Stomach (tissue), 19 donors: ENCODE data around the gene PPP1R14B. TPM values are rescaled to one million over a fixed set of nuclear protein-coding genes. Genes with fewer than 3 reads are reported as not detected.

Experiments
- DNase-seq, 2 donors: peaks; one replicate each; pipeline versions ENCODE4 v3.0.0 to v3.0.0-alpha.2; 2013 to 2019
- H3K27ac ChIP-seq, 5 donors: fragments of 200-600 bp in 4 of 5; sonication (generic) in 4 of 5; one replicate each; pipeline ENCODE4 v1.5.1; 2013 to 2019; ENCODE audit warnings: mild to moderate bottlenecking in 1 of 5, moderate library complexity in 1 of 5
- H3K27me3 ChIP-seq, 3 donors: fragments of 200-600 bp; sonication (generic); one replicate each; pipeline ENCODE4 v1.5.1; 2017 to 2019; ENCODE audit warnings: mixed run types in 1 of 3
- H3K36me3 ChIP-seq, 4 donors: fragments of 200-600 bp; sonication (generic); 1 replicate in 3 of 4; 2 replicates in 1 of 4; pipeline ENCODE4 v1.5.1; 2016 to 2019
- H3K4me1 ChIP-seq, 4 donors: fragments of 200-600 bp; sonication (generic); one replicate each; pipeline ENCODE4 v1.5.1; 2016 to 2019
- H3K4me3 ChIP-seq, 4 donors: fragments of 200-600 bp; sonication (generic) in 3 of 4; one replicate each; pipeline ENCODE4 v1.5.1; 2016 to 2019; ENCODE audit warnings: mild to moderate bottlenecking in 1 of 4
- H3K9me3 ChIP-seq, 4 donors: fragments of 200-600 bp; sonication (generic); one replicate each; pipeline ENCODE4 v1.5.1; 2016 to 2019
- EP300 ChIP-seq: sonication (generic); formaldehyde crosslinking; IDR thresholded peaks from one replicate; pipeline ENCODE4 v1.6.1; 2017; ENCODE audit warnings: antibody characterized with exemption
- POLR2A ChIP-seq, 4 donors: fragments of 450-650 bp; IDR thresholded peaks; one replicate each; pipeline ENCODE4 v1.6.1; 2016; ENCODE audit warnings: antibody characterized with exemption in 4 of 4, control low read depth in 2 of 4, mild to moderate bottlenecking in 1 of 4, moderate library complexity in 1 of 4
- POLR2AphosphoS5 ChIP-seq, 3 donors: sonication (generic); formaldehyde crosslinking; IDR thresholded peaks; one replicate each; pipeline ENCODE4 v1.6.1; 2016; ENCODE audit warnings: antibody characterized with exemption in 3 of 3
- WGBS, 5 donors: extraction: QIAGEN DNeasy Blood & Tissue Kit in 3 of 5; methylation state at CpG; one replicate each; pipeline versions ENCODE4 v1.1.5 to v1.1.7; 2013 to 2018; 5-methylcytosine and 5-hydroxymethylcytosine counted together
- intact Hi-C: fragments of 100-400 bp; cut with DNase I; formaldehyde crosslinking; loops from one replicate; pipeline ENCODE4 v1.15.1; 2023; ENCODE audit warnings: low total_unique reads
- long read RNA-seq, 10 donors: transcript quantifications; one replicate each; lab custom pipeline, GENCODE V29; 2026
- polyA plus RNA-seq, 3 donors: library from polyadenylated mRNA; stranded (reverse); fragments of 200-250 nt; gene quantifications; one replicate each; pipeline ENCODE4 v1.2.3, GENCODE V29; 2013
- total RNA-seq, 5 donors: library from RNA; depleted of rRNA; stranded (reverse); fragments of >200 nt; gene quantifications; one replicate each; pipeline versions ENCODE4 v1.1.0 to v1.2.3, GENCODE V29; 2014 to 2016
- TF ChIP-seq, protein P1 (sequence below), 7 experiments: fragments of 450-650 bp in 4 of 7; fragments of 200-600 bp in 3 of 7; sonication (generic) in 3 of 7; IDR thresholded peaks; one replicate each; pipeline ENCODE4 v1.5.1; 2016 to 2019; ENCODE audit warnings: antibody characterized with exemption in 7 of 7, control low read depth in 2 of 7, mild to moderate bottlenecking in 1 of 7
- donor health status: healthy with polysubstance abuse.
- donor health status: Bipolar disorder and iron deficiency.
- donor health status: healthy.

Gene PPP1R14B, protein sequence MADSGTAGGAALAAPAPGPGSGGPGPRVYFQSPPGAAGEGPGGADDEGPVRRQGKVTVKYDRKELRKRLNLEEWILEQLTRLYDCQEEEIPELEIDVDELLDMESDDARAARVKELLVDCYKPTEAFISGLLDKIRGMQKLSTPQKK
- 100 to 1,000 TPM in 1 of 5 donors, 10 to 100 TPM in 4; 39.3 to 179 (median 65.9) TPM for total RNA-seq
- polyA plus RNA-seq: 100 to 1,000 TPM in 2 of 3 donors, 10 to 100 TPM in 1; 80.6 to 234 (median 190) TPM
- long read RNA-seq, donor 1, transcript PPP1R14B-201 (4 exons, 982 nt): major isoform, 23 of 23 reads
- long read RNA-seq, donor 1, partial matches to known transcripts: 0 of 23 reads
- long read RNA-seq, donor 1, other reads (novel, unspliced or antisense): 0 of 23 reads
- long read RNA-seq, donor 2, transcript PPP1R14B-201 (4 exons, 982 nt): major isoform, 39 of 45 reads
- long read RNA-seq, donor 2, partial matches to known transcripts: 0 of 45 reads
- long read RNA-seq, donor 2, other reads (novel, unspliced or antisense): 6 of 45 reads
- long read RNA-seq, donor 3, transcript PPP1R14B-201 (4 exons, 982 nt): major isoform, 27 of 27 reads
- long read RNA-seq, donor 3, partial matches to known transcripts: 0 of 27 reads
- long read RNA-seq, donor 3, other reads (novel, unspliced or antisense): 0 of 27 reads
- long read RNA-seq, donor 4, partial matches to known transcripts: 0 of 4 reads
- long read RNA-seq, donor 4, other reads (novel, unspliced or antisense): 0 of 4 reads
- long read RNA-seq, donor 5, transcript PPP1R14B-201 (4 exons, 982 nt): major isoform, 76 of 77 reads
- long read RNA-seq, donor 5, partial matches to known transcripts: 0 of 77 reads
- long read RNA-seq, donor 5, other reads (novel, unspliced or antisense): 0 of 77 reads
- long read RNA-seq, donor 6, transcript PPP1R14B-201 (4 exons, 982 nt): major isoform, 121 of 133 reads
- long read RNA-seq, donor 6, partial matches to known transcripts: 0 of 133 reads
- long read RNA-seq, donor 6, other reads (novel, unspliced or antisense): 12 of 133 reads
- long read RNA-seq, donor 7, transcript PPP1R14B-201 (4 exons, 982 nt): major isoform, 90 of 97 reads
- long read RNA-seq, donor 7, partial matches to known transcripts: 0 of 97 reads
- long read RNA-seq, donor 7, other reads (novel, unspliced or antisense): 6 of 97 reads
- long read RNA-seq, donor 8, transcript PPP1R14B-201 (4 exons, 982 nt): major isoform, 63 of 64 reads
- long read RNA-seq, donor 8, partial matches to known transcripts: 0 of 64 reads
- long read RNA-seq, donor 8, other reads (novel, unspliced or antisense): 0 of 64 reads
- long read RNA-seq, donor 9, transcript PPP1R14B-201 (4 exons, 982 nt): major isoform, 44 of 44 reads
- long read RNA-seq, donor 9, partial matches to known transcripts: 0 of 44 reads
- long read RNA-seq, donor 9, other reads (novel, unspliced or antisense): 0 of 44 reads
- long read RNA-seq, donor 10, transcript PPP1R14B-201 (4 exons, 982 nt): major isoform, 21 of 21 reads
- long read RNA-seq, donor 10, partial matches to known transcripts: 0 of 21 reads
- long read RNA-seq, donor 10, other reads (novel, unspliced or antisense): 0 of 21 reads

DNA sequence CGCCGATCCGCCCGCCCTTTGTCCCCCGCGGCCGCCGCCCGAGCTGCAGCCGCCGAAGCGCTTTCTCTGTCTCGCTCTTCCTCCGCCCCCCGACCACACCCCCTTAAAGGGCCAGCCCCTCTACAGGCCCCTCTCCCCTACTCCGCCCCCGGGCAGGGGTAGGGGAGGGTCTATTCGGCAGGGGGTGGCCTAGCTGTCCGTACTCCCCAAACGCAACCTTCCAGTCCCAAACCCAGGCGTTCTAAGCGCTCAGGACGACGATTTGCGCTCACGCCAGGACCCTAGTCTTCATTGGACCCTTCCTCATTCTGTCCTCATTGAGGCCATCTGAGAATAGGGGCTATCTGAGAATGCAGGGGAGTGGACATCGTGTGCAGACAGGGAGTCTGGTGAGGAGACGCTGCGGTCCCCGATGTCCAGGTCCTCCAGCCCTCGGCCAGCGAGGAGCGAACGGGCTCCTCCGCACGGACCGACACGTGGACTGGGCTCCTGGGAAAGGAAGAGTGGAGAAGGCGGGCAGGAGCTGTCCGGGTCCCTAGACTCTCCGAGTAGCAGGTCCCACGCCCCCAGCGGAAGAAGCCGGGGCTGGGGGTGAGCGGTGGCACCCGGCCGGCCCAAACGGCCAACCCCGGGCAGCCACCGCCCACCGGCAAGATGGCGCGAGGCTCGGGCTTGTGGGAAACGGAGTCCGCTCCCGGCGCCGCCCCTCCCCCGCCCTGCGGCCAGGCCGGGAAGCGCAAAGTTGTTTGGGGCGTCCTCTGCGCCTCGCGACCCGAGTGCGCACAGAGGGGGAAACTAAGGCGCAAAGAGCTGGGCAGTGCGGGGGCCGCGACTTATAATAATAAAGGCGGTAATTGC is at the start of gene PPP1R14B:
PPP1R14B (minus strand) TSS at position 73 of the 858 bp plus-strand sequence. CDS start 270 bp downstream, outside the sequence.
- TF ChIP-seq POLR2A (IDR thresholded peaks at IDR 0.05) (no peak), EP300 (no peak), POLR2AphosphoS5 (IDR thresholded peaks at IDR 0.05) (peak; percentile 20 to 70 (median 44))
- TF ChIP-seq, protein P1, sequence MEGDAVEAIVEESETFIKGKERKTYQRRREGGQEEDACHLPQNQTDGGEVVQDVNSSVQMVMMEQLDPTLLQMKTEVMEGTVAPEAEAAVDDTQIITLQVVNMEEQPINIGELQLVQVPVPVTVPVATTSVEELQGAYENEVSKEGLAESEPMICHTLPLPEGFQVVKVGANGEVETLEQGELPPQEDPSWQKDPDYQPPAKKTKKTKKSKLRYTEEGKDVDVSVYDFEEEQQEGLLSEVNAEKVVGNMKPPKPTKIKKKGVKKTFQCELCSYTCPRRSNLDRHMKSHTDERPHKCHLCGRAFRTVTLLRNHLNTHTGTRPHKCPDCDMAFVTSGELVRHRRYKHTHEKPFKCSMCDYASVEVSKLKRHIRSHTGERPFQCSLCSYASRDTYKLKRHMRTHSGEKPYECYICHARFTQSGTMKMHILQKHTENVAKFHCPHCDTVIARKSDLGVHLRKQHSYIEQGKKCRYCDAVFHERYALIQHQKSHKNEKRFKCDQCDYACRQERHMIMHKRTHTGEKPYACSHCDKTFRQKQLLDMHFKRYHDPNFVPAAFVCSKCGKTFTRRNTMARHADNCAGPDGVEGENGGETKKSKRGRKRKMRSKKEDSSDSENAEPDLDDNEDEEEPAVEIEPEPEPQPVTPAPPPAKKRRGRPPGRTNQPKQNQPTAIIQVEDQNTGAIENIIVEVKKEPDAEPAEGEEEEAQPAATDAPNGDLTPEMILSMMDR (IDR thresholded peaks at IDR 0.05): peak in 1 of 7 experiments; percentile 35
- H3K36me3 ChIP-seq: peaks cover 14 to 18% (median 15%) of the 10 kb centered on the region in 4 donors
- H3K27me3 ChIP-seq: no peaks in the 10 kb centered on the region
- WGBS, 5 donors: 0 to 1% (median 1%) methylated on average over 18 to 74 of the region's 74 CpGs
- no peaks in the 10 kb centered on the region for H3K9me3 ChIP-seq
- intact Hi-C loops: no loop called here
- peak within 1 kb of the TSS; percentile 76 to 93 (median 86) for H3K27ac ChIP-seq
- H3K4me3 ChIP-seq: peak within 1 kb of the TSS; percentile 69 to 85 (median 74)
- DNase-seq: peak; percentile 89 to 96
- peaks cover 36 to 71% (median 65%) of the 10 kb centered on the region in 4 donors for H3K4me1 ChIP-seq

DNA sequence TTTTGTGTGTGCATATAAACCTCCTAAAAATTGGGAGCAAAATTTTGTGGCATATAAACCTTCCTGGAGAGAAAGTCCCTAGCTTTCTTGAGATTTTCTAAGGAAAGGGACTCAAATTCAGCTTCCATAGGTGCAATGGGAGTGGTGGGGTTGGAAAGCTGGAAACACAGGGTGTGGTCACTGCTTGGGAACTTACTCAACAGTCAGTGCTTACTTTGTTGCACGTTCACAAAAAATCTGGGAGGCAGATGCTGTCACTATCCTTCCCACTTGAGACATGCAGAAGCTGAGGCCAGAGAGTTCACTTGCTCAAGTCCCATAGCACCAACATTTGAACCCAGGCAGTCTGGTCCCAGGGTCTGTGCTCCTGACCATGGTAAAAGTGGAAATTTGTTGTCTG is 49.5 kb upstream of the PPP1R14B start:
- no peak for DNase-seq
- H3K36me3 ChIP-seq: no peaks in the 10 kb centered on the region
- peaks cover 38 to 52% (median 41%) of the 10 kb centered on the region in 4 donors for H3K4me1 ChIP-seq
- H3K9me3 ChIP-seq: no peaks in the 10 kb centered on the region
- 12 to 54% (median 33%) methylated on average over 1 of the region's 1 CpG for WGBS, 5 donors
- intact Hi-C loops: loop anchor here (10.0 kb wide), 1 partner anchor 91 kb away; the partner anchor contains the start of gene FERMT3
- H3K27ac ChIP-seq: no peak overlapping the region
- peaks cover 39 to 99% (median 74%) of the 10 kb centered on the region in 3 donors for H3K27me3 ChIP-seq
- H3K4me3 ChIP-seq: no peak overlapping the region
- TF ChIP-seq, protein P1 (IDR thresholded peaks at IDR 0.05): no peak
- no peak for TF ChIP-seq EP300
- TF ChIP-seq POLR2AphosphoS5 (IDR thresholded peaks at IDR 0.05): no peak
- no peak for TF ChIP-seq POLR2A (IDR thresholded peaks at IDR 0.05)

DNA sequence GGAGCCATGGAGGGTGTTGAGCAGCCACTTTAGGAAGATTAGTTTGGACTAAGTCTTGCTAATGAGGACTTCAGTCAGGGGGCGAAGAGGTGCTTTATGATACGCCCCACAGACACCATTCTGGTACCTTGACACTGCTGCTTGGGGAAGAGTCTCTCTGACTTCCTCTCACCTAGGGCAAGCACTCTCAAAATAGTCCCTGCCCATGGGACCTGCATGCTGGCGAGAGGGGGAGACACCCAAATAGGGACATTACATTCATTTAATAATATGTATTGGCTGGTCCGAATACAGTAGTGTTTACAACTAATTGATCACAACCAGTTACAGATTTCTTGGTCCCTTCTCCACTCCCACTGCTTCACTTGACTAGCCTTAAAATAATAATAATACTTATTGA is 49.0 kb upstream of the PPP1R14B start:
- H3K9me3 ChIP-seq: no peaks in the 10 kb centered on the region
- no peak for DNase-seq
- H3K4me1 ChIP-seq: peaks cover 37 to 51% (median 40%) of the 10 kb centered on the region in 4 donors
- no peak for TF ChIP-seq EP300
- TF ChIP-seq, protein P1 (IDR thresholded peaks at IDR 0.05): no peak
- TF ChIP-seq POLR2AphosphoS5 (IDR thresholded peaks at IDR 0.05): no peak
- H3K27ac ChIP-seq: no peak overlapping the region
- H3K36me3 ChIP-seq: no peaks in the 10 kb centered on the region
- no peak overlapping the region for H3K4me3 ChIP-seq
- 87 to 93% (median 93%) methylated on average over 4 of the region's 4 CpGs for WGBS, 5 donors
- intact Hi-C loops: loop anchor here (10.0 kb wide), 1 partner anchor 91 kb away; the partner anchor contains the start of gene FERMT3
- H3K27me3 ChIP-seq: peaks cover 43 to 100% (median 78%) of the 10 kb centered on the region in 3 donors
